HG02852 (cell line): ENCODE measurements around the gene MKS1.

Experiments used
- ATAC-seq: cut with Tn5 transposase; IDR thresholded peaks from one replicate; pipeline ENCODE4 v1.9.1; 2021; ENCODE audit warnings: mild to moderate bottlenecking, moderate library complexity; ENCODE audit not compliant: unreplicated experiment

MKS1 gene

DNA sequence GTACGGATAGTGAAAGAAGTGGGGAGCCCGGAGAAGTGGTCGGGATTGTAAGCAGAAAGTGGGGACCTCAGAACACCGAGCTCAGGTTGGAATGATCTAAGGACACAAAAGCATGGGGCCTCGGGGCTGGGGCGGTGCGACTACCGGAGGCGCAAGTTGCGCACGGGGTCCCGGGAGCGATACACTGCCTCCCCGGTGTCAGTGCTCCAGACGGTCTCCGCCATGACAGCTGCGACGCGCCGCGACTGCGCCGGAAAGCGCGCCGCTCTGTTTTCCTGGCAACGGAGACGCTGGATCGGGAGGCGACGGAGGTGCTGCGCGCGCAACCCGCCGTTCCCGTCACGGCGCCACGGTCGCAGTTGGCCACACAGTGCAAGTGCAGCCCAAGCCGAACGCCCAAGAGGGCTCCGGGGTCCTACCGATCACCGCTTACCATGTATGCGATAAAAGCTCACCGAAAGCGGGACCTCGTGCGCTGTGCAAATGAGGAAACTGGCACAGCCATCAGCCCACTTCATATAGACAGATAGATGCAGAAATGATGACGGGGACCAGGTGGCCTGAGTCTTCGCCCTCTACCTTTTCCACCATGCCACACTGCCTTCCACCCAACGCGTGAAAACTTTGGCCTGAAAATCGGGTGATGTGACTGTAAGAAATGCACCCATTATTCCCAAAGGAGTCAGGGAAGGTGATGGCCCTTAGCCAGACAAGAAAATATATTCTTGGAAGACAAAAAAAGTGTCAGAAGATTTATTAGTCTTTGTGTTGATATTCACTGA lies at the start of gene MKS1:
TSS of gene MKS1 (minus strand) at position 249 of the 782 bp plus-strand sequence. CDS start at position 224, 25 bp downstream.
- ATAC-seq, result peak; percentile 96

DNA sequence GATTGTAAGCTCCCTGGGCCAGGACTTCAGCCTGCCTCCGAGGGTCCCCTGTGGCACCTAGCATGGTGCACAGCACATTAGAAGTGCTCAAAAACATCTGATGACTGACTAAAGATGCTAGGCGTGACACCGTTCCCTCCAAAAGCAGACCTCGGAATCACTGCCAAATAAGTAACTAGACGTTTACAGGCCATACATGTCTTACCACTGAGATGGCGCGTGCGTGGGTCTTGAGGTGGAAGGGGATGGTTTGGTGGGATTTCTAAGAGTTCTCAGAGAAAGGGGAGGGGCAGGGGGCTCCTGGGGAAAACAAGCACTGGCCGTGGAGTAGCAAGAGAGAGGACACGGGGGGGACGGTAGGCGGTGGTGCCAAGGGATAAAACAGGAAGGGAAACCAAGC lies 49.3 kb upstream of the MKS1 start:
- no peak for ATAC-seq

DNA sequence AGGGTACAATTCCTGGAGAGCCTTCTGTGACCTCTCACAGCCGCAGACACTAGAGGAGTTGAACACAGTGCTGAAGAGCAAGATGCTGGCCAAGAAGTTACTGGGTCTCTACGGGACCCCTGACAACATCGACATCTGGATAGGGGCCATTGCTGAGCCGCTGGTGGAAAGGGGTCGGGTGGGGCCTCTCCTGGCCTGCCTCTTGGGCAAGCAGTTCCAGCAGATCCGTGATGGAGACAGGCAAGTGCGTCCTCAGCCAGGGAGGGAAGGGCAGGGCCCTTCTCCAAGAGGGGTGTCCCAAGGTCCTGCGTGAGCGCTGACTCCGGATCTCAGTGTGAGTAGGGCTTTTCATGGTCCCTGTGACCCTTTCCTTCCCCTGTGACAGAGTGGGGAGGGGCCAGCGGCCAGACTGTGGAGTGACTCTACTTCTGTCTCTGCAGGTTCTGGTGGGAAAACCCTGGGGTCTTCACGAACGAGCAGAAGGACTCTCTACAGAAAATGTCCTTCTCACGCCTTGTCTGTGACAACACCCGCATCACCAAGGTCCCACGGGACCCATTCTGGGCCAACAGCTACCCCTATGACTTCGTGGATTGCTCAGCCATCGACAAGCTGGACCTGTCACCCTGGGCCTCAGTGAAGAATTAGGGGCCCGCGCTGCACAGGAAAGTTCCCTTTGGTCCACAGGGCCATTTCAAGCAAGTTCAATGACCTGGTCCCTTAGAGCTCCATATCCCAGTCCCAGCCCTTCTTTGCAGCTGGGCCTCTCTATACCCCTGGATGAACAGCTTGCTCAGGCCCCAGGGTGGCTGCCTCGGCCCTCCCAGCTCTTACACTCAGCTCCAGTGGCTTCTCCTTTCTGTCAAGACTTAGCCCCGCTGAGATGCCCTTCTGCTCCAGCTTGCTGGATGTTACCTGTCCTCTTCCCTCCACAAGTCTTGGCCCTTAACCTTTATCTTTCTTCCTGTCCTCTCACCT lies 48.6 kb upstream of the MKS1 start:
- no peak for ATAC-seq

DNA sequence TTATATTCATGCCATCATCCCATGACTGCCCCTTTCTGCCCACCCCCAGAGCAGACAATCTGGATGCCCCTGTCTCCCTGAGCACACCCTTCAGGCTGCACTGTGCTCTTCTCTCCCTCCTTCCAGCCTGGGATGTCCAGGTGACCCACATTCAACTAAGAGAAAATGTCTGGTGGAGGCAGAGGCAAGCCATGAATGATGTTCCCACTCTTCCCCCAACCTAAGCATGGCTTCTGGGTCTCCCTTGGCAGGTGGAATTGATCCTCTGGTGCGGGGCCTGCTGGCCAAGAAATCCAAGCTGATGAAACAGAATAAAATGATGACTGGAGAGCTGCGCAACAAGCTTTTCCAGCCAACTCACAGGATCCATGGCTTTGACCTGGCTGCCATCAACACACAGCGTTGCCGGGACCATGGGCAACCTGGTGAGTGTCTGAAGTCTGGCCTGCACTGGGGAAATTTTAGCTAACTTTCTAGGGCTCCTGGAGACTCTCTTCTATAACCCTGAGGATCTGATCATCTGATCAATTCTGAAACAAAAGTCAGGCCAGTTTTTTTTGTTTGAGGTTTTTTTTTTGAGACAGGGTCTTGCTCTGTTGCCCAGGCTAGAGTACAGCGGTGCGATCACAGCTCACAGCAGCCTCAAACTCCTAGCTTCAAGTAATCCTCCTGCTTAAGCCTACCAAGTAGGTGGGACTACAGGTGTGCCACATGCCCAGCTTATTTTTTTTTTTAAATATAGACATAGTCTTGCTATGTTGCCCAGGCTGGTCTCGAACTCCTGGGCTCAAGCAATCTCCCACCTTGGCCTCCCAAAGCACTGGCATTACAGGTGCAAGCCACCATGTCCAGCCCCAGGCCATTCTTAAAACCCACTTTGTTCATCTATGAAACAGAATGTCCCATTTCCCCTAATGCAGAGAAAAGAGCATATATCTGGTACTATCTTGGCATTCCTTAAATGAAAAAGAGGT lies 47.1 kb upstream of the MKS1 start:
- no peak for ATAC-seq

DNA sequence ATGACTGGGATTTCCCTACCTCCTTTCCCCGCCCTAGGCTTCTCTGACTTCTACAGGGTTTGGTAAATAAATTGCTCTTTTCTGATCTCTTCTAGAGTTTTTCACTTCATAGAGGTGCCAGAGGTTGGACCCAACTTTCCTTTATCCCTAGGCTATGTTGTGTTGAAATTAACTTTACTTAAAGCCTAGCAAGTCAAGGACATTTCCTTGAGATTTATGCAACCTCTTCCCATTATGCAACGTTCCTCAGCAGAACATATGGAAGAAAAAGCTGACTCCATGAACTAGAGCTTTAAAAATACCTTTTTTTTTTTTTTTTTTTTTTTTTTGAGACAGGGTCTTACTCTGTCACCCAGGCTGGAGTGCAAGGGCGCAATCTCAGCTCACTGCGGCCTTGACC lies 46.2 kb upstream of the MKS1 start:
- no peak for ATAC-seq

DNA sequence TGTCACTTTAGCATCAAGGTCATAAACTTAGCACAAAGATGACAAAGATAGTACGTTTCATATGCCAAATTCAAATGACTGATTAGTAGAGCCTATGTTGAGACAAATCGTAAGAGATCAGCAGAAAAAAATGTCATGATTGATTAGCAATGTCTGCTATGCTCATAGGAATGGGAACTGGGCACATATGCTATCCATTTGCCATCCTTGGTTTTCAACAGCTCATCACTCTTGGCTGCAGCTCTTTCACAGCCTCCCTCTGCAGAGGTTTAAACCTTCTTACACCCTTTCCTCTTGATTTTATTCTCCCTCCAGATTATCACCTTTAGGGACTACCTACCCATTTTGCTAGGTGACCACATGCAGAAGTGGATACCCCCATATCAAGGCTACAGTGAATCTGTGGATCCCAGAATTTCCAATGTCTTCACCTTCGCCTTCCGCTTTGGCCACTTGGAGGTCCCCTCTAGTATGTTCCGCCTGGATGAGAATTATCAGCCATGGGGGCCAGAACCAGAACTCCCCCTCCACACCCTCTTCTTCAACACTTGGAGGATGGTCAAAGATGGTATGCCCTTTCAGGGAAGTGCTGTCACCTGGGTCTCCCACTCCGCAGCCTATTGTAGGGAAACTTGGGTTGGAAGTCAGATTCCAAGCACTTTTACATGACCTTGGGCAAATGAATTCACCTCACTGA lies 45.5 kb upstream of the MKS1 start:
- ATAC-seq, result no peak

DNA sequence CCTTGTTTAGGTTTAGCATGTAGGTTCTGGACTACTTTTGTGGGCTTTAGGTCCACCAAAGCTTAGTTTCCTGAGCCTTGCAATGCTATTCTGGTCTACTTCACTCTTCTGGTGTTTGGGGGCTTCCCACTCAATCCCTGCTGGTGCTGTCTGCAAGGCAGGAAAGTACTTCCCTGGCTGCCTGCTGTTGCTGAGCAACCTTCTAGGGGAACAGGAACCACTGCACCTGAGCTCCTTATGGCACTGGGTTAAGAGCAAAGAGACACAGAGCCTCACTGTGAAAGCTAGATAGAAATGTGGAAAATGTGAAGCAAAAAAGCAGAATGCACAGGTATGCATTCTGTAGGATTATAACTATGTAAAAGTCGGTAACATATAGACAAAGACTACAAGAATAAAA lies 44.7 kb upstream of the MKS1 start:
- ATAC-seq, result no peak

DNA sequence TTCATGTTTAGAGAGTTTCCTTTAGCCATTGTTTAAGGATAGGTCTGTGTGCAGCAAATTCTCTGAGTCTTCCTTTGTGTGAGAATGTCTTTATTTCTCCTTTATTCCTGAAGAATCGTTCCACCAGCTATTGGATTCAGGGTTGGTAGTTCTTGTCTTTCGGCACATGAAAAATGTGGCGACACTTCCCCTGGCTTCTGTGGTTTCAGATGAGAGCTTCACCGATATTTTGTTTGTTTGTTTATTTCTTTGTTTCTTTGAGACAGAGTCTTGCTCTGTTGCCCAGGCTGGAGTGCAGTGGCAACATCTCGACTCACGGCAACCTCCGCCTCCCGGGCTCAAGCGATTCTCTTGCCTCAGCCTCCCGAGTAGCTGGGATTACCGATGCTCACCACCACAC lies 43.1 kb upstream of the MKS1 start:
- no peak for ATAC-seq

DNA sequence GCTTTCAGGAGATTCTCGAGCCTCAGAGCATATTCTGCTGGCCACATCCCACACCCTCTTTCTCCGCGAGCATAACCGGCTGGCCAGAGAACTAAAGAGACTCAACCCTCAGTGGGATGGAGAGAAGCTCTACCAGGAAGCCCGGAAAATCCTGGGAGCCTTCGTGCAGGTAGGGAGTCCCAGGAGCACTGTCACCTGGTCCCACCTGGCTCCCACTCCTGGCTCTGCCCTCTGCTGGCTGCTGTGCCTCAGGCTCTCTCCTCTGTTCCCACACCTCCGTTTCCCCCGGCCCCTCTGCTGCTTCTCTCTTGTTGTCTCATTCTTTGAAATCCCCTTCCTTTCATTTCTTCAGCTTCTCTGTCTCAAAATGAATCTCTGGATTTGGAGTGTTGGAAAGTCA lies 35.7 kb upstream of the MKS1 start:
- no peak for ATAC-seq

DNA sequence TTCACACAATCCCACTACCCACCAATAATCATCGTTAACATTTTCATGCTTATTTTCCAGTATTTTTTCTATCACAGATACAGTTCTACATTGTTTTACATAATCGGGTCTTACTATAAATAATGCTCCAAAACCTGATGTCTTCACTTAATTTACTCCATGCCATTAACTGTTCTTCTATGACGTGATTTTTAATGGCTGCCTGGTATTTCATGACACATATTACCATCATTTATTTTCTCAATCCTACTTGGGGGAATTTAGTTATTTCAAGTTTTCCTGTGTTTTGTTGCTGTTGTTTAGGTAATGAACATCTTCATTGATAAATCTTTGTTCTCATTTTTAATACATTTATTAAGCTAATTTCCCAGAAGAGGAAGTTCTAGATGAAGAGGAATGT lies 34.0 kb upstream of the MKS1 start:
- ATAC-seq, result no peak

DNA sequence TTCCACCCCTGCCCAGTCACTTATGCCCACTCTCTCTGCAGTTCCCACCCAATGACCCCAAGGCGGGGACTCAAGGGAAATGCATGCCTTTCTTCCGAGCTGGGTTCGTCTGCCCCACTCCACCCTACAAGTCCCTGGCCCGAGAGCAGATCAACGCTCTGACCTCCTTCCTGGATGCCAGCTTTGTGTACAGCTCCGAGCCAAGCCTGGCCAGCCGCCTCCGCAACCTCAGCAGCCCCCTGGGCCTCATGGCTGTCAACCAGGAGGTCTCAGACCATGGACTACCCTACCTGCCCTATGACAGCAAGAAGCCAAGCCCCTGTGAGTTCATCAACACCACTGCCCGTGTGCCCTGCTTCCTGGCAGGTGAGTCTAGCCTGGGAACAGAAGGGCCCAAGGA lies 33.1 kb upstream of the MKS1 start:
- ATAC-seq, result no peak

DNA sequence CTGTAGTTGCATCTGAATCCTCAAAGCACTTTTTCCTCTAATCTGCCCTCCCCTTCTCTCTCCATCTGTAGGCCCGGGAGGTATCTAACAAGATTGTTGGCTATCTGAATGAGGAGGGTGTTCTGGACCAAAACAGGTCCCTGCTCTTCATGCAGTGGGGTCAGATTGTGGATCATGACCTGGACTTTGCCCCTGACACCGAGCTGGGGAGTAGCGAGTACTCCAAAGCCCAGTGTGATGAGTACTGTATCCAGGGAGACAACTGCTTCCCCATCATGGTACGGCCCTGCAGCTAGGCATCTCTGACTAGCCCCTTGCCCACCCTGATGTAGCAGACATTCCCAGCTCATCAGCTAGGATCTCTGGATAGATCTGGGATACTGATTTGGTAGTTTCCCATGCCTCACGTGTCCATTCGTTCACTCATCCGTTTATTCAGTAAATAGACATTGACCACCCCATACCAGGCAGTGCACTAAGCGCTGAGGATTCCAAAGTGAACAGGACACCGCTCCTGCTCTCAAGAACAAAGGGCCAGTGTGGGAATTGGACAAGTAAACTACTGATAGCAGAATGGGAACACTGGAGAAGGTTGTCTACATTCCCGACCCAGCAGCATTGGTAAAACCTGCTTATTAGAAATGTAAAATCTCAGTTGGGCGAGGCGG lies 31.4 kb upstream of the MKS1 start:
- no peak for ATAC-seq

DNA sequence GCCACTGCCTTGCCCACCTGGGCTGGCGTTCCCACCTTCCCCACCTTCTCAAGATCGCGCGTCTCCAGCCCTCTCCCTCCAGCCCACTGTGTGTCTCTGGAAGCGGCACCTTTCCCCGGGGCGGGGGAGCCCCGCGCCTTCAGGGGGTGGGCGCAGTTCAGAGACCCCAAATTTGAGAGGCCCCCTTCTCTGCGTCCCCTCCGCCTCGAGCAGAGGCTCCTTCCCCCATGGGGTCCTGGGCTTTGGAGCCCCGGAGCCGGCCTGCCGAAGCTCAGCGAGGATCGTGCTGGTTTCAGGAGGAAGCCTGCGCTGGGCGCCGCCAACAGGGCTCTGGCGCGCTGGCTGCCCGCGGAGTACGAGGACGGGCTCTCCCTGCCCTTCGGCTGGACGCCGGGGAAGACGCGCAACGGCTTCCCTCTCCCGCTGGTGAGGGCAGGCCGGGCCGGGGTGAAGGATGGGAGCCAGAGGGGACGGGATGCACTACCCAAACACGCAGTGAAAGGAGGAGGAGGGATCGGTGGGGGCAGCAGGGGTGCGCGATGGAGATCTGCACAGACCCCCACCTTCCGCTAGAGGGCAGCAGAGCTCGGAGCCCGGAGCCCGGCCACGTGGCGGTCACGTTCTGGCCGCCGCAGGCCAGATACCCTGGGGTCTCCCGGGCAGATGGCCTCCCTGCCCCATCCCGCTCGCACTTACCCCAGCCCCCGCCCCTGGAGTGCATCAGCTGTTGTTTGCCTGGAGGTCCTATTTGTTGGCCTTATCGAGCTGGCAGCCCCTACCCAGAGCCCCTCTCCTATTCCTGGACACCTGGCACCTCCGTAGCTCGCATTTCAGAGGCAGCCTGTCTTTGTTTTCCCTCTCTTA lies 30.4 kb upstream of the MKS1 start:
- peak; percentile 73 for ATAC-seq

DNA sequence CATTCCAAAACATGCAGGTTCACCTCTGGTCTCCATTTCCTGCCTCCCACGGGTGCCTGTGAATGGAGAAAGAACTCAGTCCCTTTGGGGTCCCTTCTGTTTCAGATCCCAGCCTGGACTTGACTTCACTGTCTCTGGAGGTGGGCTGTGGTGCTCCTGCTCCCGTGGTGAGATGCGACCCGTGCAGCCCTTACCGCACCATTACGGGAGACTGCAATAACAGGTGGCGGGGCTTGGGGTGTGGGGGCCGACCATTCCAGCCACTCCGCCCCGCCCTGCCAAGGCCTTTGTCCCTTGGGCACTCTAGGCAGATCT lies 29.9 kb upstream of the MKS1 start:
- no peak for ATAC-seq

DNA sequence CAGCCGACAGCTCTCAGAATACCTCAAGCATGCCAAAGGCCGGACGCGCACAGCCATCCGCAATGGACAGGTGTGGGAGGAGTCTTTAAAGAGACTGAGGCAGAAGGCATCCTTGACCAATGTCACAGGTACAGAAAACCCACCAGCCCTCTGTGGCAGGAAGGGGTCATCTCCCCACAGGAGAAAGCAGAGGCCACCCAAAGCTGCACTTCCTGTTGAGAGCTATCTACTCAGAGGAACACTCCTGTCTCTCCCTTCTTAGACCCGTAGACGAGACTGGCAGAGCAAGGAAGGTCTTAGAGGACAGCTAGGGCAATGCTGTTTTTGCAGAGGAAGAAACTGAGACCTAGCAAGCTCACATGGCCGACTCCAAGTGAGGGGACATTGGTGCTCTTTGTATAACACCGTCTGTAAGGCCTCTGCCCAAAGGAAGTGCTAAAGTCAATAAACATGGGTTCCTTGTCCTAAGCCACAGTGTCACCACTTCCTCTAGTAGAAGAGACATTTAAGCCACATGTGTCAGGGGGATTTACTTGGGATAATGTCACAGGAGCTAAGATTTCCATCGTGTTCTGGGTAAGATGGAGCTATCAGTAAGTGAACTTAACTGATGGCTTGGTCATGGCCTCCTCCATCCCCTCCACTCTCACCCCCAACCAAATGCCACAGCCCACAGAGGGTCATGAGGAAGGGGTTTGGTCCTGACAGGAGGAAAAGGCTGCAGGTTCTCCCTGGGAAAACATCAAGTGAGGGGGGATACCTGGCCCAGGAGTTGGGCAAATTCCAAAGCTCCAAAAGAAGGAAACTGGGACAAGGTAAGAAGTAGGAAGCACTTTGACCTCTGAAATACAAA lies 28.7 kb upstream of the MKS1 start:
- ATAC-seq, result no peak

DNA sequence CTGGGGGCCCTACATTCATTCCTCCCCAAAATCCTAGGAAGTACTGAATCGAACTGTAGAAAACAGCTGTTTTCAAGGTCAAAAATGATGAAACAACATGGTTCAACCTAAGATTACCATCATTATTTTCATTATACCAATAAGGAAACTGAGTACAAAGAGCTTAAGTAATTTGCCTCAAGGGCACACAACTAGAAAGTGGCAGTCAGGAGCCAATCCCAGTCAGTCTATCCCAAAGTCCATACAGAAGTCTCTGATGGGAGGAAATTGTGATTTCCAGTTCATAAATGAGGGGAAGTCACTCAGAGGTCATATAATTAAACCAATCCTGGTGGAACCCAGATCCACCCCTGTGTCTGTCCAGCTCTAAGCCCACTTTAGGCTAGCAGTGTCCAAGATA lies 27.7 kb upstream of the MKS1 start:
- ATAC-seq, result no peak

DNA sequence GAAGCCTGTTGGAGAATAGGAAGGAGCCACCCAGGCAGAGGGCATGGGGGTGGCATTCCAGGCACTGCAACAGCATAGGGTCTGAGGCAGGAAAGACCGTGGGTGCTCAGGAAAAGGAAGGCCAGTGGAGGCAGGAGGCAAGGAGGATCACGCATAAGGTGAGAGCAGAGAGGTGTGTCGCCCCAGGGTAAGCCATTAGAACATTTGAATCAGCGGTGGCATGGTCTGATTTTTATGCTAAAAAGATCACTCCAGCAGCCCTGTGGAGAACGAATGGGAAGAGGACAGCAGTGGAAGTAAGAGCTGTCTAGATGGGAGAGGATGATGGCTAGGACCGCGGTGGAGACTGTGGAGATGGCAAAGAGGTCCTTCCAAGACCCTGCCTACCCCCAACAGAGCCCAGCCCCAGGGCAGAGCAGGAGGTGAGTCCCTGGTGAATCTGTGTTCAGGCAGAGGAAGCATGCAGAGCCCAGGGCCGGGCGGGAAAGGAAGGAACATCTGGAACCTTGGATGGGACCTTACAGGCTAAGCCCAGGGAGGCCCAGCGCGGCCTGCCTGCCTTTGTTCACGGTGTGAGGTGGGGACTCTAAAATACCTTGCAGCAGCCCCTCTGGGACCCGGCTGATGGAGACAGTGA lies 27.2 kb upstream of the MKS1 start:
- ATAC-seq, result no peak
